ENCODE data around the gene NTRK3.

GRCh38 chr15:88048755-88049154 lies 207.8 kb downstream of the NTRK3 start:
- TF ChIP-seq CTCF (optimal IDR thresholded peaks at IDR 0.05 in 1 of 3, IDR thresholded peaks at IDR 0.05 in 1 of 3, conservative IDR thresholded peaks at IDR 0.05 in 1 of 3; ENCODE audit: extremely low read depth in 1 of 3, insufficient read depth in 2 of 3, low read length in 3 of 3) (no peak), EZH2 (IDR thresholded peaks at IDR 0.05; ENCODE audit: low read length) (no peak)
